GM10248 (cell line): ENCODE measurements around the gene IGF2BP2.

Experiments used
- CTCF ChIA-PET: fragments of 300-600 bp; sonication (Branson Sonifier 250); formaldehyde crosslinking; extraction: SDS; loops from one replicate; lab custom pipeline; 2021; ENCODE audit warnings: antibody characterized with exemption; lab: Yijun Ruan, JAX
- POLR2A ChIA-PET: fragments of 350-650 bp; sonication (Branson Sonifier 250); formaldehyde crosslinking; extraction: SDS; loops from one replicate; lab custom pipeline; 2020; ENCODE audit warnings: antibody characterized with exemption; lab: Yijun Ruan, JAX
- DNase-seq: peaks from one replicate; pipeline ENCODE4 v3.0.0; 2012; ENCODE audit errors: extremely low spot score
- CTCF ChIP-seq: IDR thresholded peaks from 2 replicates; pipeline ENCODE4 v1.5.1; 2012; ENCODE audit warnings: mild to moderate bottlenecking, low read depth; ENCODE audit errors: extremely low read depth, missing control alignments, control extremely low read depth

IGF2BP2 gene

DNA sequence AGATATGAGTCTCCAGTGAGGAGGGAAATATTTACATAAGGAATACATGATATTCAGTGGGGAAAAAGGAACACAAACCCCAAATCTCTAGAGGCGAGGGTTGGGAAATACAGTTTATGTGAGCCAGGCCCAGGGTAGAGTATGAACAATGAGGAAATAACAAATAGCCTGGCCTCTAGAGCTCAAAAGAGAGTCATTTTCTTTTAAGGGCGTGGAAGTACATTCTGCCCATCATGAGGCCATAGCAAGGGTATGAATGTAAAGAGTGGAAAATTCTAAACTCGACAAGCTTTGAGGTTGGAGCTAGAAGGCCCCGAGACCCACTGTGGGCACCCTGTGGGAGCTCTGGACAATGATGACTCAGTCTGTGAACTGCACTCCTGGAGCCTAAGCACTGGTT is 27.8 kb upstream of the IGF2BP2 start:
- no peak for TF ChIP-seq CTCF
- DNase-seq = no peak
- CTCF ChIA-PET = no interaction called here
- POLR2A ChIA-PET = no interaction called here

DNA sequence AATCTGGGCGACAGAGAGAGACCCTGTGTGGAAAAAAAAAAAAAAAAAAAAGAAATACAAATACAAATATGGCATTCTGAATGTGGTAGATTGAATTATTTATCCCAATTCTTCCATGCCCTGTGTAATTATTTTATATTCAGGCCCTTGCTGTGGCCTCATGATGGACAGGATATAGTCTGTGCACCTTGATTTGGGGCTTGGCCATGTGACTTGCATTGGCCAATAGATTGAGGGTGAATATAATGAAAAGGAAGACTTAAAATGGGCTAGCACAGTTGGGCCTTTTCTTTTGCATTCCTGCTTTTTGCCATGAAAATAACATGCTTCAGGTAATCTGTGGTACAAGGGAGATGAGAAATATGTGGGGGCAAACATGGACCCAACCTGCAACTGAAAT is 27.1 kb upstream of the IGF2BP2 start:
- ChIA-PET CTCF (interaction anchor here (1.4 kb wide), 1 partner anchor 214 kb away, joined by 3 read pairs; no protein-coding TSS in a partner anchor), POLR2A (no interaction called here)
- TF ChIP-seq CTCF = no peak
- DNase-seq = no peak

GRCh38 chr3:185851046-185851445 is 26.2 kb upstream of the IGF2BP2 start:
- CTCF ChIA-PET = interaction anchor here (1.4 kb wide), 1 partner anchor 213 kb away, joined by 3 read pairs; no protein-coding TSS in a partner anchor
- no peak for TF ChIP-seq CTCF
- no peak for DNase-seq

GRCh38 chr3:185847506-185847905 is 22.7 kb upstream of the IGF2BP2 start:
- POLR2A ChIA-PET = no interaction called here
- no peak for DNase-seq
- CTCF ChIA-PET = no interaction called here

More at GRCh38 chr3:185851046-185851445, 26.2 kb upstream of the IGF2BP2 start:
- POLR2A ChIA-PET = no interaction called here

GRCh38 chr3:185846037-185846436 is 21.2 kb upstream of the IGF2BP2 start:
- no peak for DNase-seq
- no peak for TF ChIP-seq CTCF
- ChIA-PET POLR2A (no interaction called here), CTCF (no interaction called here)

More at GRCh38 chr3:185847506-185847905, 22.7 kb upstream of the IGF2BP2 start:
- TF ChIP-seq CTCF = no peak

DNA sequence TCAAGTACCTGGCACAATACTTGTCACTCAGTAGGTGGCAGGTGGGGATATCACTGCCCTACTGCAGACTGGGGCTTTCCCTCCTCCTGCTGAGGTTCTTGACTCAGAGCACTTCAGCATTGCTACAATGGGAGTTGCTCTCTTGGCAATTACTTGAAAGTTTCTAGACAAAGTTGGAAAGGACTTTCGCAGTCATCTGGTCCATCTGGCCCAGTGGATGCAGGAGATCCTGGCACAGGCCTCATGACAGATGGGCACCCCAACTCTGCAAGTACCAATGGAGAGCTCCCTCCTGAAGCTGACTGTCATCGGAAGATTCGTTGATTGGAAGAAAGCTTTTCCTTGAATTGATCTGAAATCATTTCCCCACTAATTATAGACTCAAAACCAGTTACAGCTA is 19.2 kb upstream of the IGF2BP2 start:
- TF ChIP-seq CTCF = no peak
- CTCF ChIA-PET = no interaction called here
- POLR2A ChIA-PET = no interaction called here
- no peak for DNase-seq
